ENCODE data around the gene FAXDC2.
"Not testable (repeated sequence)": the region's sequence is repeated elsewhere in the genome, so short reads cannot be mapped to it uniquely, and the experiment has no call there.

Gene FAXDC2

DNA sequence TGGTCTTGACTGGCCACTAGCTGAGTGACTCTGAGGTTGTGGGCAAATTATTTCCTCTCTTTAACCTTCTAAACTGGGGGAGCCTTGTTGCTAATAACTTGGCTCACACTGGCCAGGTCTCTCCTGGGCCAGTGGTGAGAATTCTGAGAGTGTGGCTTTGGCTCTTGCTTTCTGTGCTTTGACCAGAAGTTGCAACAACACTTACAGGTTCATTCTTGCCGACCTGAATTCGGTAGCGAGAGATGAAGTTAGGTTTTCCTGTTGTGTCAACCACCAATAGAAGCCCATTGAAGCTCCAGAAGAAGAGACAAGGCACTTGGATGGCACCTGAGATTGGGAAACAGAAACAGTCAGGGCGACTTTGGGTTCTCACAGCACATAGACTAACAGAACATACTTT is 19.8 kb downstream of the FAXDC2 start:
- no peak for DNase-seq (ENCODE audit: low read depth in 1 of 2, low spot score in 1 of 2)

GRCh38 chr5:154830219-154830595 is 20.2 kb downstream of the FAXDC2 start:
- DNase-seq (ENCODE audit: low read depth in 1 of 2, low spot score in 1 of 2): no peak

- no peak for DNase-seq (ENCODE audit: low read depth in 1 of 2, low spot score in 1 of 2)
Measured at GRCh38 chr5:154829589-154830218, 20.7 kb downstream of the FAXDC2 start.

GRCh38 chr5:154829181-154829588 is 21.2 kb downstream of the FAXDC2 start:
- DNase-seq (ENCODE audit: low read depth in 1 of 2, low spot score in 1 of 2): no peak

- DNase-seq (ENCODE audit: low read depth in 1 of 2, low spot score in 1 of 2): no peak
Measured at GRCh38 chr5:154824070-154824469, 26.3 kb downstream of the FAXDC2 start.

DNA sequence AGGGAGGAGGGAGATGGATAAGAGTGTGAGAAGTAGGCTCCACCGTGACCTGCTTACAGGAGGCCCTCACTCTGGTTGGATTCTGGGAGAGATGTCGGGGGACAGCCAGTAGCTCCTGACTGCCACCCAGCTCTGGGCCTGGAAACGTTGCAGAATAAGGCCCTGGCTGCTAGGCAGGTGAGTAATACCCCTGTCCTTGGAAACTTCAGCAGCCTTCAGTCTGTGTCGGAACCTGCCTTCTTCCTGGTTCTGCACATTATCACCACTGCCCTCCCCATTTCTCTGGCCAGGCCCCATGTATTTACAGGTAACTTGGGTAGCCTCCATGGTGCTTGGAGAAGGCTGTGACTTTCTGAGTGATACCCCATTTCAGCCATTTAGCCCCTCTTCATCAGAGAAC is 26.8 kb downstream of the FAXDC2 start:
- DNase-seq (ENCODE audit: low read depth in 1 of 2, low spot score in 1 of 2): no peak

GRCh38 chr5:154822896-154823295 is 27.5 kb downstream of the FAXDC2 start:
- DNase-seq (ENCODE audit: low read depth in 1 of 2, low spot score in 1 of 2): not testable (repeated sequence)

- no peak for DNase-seq (ENCODE audit: low read depth in 1 of 2, low spot score in 1 of 2)
Measured at GRCh38 chr5:154820383-154820782, 30.0 kb downstream of the FAXDC2 start.

- DNase-seq (ENCODE audit: low read depth in 1 of 2, low spot score in 1 of 2): no peak
Measured at GRCh38 chr5:154819546-154819945, 30.9 kb downstream of the FAXDC2 start.

GRCh38 chr5:154818471-154819116 is 31.8 kb downstream of the FAXDC2 start:
- no peak for DNase-seq (ENCODE audit: low read depth in 1 of 2, low spot score in 1 of 2)

DNA sequence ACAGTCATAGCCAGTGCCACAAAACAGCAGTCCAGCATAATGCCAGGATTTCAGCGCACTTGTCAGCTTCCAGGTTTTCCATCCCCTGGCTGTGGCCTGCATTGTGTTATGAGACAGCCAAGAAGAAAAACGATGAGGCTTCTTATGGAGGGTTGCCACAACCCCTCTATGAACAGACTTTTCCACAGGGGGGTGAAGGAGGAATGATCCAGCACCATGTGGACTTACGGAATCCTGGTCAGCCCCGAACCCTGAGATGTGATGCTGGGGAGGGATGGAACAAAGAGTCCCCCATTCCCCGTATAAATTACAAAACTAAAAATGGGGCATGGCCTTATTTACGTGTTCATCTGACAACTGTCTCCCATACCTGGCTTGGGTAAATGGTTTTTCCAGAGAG is 32.6 kb downstream of the FAXDC2 start:
- no peak for DNase-seq (ENCODE audit: low read depth in 1 of 2, low spot score in 1 of 2)

- no peak for DNase-seq (ENCODE audit: low read depth in 1 of 2, low spot score in 1 of 2)
Measured at GRCh38 chr5:154816891-154817492, 33.4 kb downstream of the FAXDC2 start.

DNA sequence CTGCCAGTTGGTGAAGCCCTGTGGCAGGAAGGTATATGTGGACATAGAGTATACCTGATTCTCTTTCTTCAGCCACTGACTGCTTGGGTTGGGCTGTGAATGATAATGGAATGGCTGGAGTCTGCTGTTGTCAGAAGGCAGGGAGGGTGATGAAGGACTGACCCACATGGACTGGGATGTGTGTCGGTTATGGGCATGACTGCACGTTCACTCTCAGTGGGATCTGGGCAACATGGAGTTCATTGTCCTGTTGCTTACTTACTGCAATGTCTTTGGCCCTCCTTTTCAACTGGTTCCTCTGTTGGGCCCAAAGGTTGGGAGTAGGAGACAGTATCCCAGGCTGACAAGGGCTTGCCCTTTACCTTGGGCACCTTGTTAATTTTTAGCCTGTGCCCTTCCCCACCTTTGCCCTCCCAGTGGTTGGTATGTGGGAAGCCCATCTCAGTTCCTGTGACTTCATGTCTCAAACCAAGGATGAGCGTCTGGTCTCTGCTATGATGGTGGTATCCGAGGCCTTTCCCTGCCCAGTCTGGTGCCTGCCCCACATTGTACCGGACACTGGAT is 34.6 kb downstream of the FAXDC2 start:
- DNase-seq (ENCODE audit: low read depth in 1 of 2, low spot score in 1 of 2): no peak

DNA sequence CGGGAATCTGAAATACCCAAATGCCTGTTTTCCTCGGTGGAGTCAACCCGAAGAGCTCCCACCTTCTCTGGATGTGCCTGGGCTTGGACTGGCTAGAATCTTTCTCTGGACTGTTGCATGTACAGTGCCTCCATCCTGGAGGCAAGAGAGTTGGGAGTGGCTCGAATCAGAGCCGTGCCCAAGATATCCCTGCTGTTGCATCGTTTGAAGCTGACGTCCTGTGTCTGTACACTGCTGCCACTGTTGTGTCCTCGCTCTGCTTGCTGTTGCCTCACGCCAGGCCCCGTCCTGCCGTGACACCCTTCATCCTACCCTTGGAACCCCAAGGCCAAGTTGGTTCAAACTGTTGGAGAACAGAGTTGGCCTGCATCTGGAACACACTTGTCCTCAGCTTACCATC is 35.4 kb downstream of the FAXDC2 start:
- no peak for DNase-seq (ENCODE audit: low read depth in 1 of 2, low spot score in 1 of 2)

GRCh38 chr5:154813736-154814135 is 36.7 kb downstream of the FAXDC2 start:
- DNase-seq (ENCODE audit: low read depth in 1 of 2, low spot score in 1 of 2): no peak

DNA sequence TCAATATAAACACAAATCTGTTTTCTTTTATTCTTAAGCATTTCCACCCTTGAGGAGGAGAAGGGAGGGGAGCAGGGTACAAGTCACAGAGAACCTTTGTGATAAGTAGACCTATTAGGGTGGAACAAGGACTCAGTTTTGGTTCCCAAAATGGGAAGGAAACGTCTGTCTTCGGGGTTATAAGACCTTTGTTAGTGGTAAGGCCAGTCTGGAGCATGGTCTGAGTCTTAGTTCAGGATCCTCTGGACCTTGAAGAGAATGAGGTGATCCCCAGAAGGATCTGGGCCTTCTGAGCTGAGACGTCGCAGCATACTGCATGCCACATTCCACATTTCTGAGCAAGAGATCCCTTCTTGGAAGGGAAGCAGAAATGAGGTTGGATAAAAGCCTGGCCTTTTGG is 37.2 kb downstream of the FAXDC2 start:
- DNase-seq (ENCODE audit: low read depth in 1 of 2, low spot score in 1 of 2): no peak

DNA sequence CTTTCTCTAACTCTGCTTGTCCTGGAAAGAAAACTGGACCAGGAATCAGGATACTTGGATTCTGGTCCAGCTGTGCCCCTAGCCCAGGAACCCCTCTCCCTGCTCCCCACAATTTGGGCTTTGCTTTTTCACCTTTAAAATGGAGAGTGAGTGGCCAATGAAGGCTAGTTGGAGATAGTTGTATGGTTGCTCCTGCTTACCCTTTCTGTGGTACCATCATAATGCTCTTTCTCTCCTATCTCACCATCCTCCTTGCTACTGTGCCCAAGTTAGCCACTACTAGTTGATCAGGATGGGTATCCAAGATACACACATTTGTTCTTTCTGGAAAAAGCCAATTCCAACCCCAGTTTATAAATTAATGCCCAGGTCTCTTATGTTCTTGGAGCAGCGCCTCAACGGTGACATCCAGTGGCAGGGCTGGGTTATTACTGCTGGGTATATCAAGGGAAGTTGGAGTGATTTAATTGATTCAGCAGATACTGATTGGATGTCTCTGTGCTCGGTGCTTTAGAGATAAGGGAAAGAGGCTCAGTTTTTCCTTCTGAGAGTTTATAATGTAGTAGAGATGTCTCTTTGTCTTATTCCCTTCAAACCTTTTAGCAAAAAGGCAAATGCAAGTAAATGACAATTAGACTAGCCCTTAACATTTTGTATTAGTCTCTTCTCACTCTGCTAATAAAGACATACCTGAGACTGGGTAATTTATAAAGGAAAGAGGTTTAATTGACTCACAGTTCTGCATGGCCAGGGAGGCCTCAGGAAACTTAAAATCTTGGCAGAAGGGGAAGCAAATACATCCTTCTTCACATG is 38.5 kb downstream of the FAXDC2 start:
- peak; percentile 30 to 42 for DNase-seq (ENCODE audit: low read depth in 1 of 2, low spot score in 1 of 2)

- DNase-seq (ENCODE audit: low read depth in 1 of 2, low spot score in 1 of 2): no peak
Measured at GRCh38 chr5:154811239-154811638, 39.2 kb downstream of the FAXDC2 start.

DNA sequence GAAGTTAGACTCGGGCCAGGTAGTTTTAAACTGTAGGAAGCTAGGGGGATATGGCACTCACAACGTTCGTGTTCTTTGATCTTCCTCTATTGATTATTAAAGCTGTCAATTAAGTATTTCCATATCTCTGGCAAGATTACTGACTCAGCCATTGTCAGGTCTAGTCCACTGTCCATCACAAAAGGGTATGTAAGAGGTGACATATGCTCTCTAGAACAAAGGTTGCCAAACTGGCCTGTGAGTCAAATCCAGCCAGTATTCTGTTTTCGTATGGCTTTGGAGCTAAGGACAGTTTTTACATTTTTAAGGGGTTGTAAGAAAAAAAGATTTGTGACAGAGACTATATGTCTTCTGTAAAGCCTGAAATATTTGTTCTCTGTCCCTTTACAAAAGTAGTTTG is 44.2 kb downstream of the FAXDC2 start:
- DNase-seq (ENCODE audit: low read depth in 1 of 2, low spot score in 1 of 2): no peak

- no peak for DNase-seq (ENCODE audit: low read depth in 1 of 2, low spot score in 1 of 2)
Measured at GRCh38 chr5:154802050-154802449, 48.4 kb downstream of the FAXDC2 start.

DNA sequence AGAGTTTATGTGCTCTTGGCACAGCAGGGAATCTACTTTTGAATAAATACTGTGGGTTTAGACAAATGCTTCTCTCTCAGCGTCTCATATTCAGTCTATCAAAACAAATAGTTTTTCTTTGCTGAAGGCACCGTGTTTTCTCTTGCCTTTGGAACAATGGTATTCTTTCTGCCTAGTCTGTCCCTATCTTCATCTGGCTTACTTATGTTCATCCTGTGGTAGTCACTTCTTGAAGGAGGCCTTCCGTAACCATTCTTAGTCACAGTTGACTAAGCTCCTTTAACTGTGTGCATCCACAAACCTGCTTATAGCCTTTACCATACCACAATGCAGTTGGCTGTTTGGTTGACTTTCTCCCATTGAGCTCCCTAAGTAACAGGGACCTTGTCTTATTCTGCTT is 49.3 kb downstream of the FAXDC2 start:
- DNase-seq (ENCODE audit: low read depth in 1 of 2, low spot score in 1 of 2): no peak

GRCh38 chr5:154800582-154800981 is 49.8 kb downstream of the FAXDC2 start:
- no peak for DNase-seq (ENCODE audit: low read depth in 1 of 2, low spot score in 1 of 2)
